Measurements from ENCODE around the gene STK24.

The STK24 gene

GRCh38 chr13:98411617-98412265, 165.2 kb downstream of the STK24 start:
- in situ Hi-C loops (cut with HindIII; ENCODE audit: low sequenced_read_pairs), result no loop called here
- H3K4me3 ChIP-seq (ENCODE audit: low read depth, low read length), result no peak overlapping the region
- no peak for DNase-seq (ENCODE audit: low read depth, low spot score)
- TF ChIP-seq, protein P1, sequence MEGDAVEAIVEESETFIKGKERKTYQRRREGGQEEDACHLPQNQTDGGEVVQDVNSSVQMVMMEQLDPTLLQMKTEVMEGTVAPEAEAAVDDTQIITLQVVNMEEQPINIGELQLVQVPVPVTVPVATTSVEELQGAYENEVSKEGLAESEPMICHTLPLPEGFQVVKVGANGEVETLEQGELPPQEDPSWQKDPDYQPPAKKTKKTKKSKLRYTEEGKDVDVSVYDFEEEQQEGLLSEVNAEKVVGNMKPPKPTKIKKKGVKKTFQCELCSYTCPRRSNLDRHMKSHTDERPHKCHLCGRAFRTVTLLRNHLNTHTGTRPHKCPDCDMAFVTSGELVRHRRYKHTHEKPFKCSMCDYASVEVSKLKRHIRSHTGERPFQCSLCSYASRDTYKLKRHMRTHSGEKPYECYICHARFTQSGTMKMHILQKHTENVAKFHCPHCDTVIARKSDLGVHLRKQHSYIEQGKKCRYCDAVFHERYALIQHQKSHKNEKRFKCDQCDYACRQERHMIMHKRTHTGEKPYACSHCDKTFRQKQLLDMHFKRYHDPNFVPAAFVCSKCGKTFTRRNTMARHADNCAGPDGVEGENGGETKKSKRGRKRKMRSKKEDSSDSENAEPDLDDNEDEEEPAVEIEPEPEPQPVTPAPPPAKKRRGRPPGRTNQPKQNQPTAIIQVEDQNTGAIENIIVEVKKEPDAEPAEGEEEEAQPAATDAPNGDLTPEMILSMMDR (IDR thresholded peaks at IDR 0.05; ENCODE audit: low read depth, low read length), result no peak

DNA sequence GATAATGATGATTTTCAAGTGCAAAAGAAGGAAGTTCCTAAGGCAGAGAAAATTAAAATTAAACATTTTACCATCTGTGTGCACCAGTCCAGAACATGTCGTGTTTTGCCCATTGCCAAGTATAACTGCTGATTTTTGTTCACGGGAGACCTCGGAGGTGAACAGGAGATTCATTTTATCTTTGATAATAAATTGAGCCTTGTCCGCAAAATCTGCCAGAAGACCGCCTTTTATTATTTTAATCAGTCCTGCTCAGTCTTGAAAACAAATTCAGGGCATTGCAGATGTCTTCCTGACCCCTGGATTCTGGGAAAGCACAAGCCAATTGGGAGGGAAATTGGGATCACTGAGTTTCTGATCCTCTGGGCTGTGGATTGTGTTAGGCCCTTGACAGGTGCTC, 165.9 kb downstream of the STK24 start:
- no peak overlapping the region for H3K4me3 ChIP-seq (ENCODE audit: low read depth, low read length)
- in situ Hi-C loops (cut with HindIII; ENCODE audit: low sequenced_read_pairs), result no loop called here
- TF ChIP-seq, protein P1 (IDR thresholded peaks at IDR 0.05; ENCODE audit: low read depth, low read length), result no peak
- DNase-seq (ENCODE audit: low read depth, low spot score), result no peak

- in situ Hi-C loops (cut with HindIII; ENCODE audit: low sequenced_read_pairs), result no loop called here
- no peak overlapping the region for H3K4me3 ChIP-seq (ENCODE audit: low read depth, low read length)
- no peak for DNase-seq (ENCODE audit: low read depth, low spot score)
- TF ChIP-seq, protein P1 (IDR thresholded peaks at IDR 0.05; ENCODE audit: low read depth, low read length), result no peak
These were observed 166.3 kb downstream of the STK24 start for GRCh38 chr13:98410612-98411011.

DNA sequence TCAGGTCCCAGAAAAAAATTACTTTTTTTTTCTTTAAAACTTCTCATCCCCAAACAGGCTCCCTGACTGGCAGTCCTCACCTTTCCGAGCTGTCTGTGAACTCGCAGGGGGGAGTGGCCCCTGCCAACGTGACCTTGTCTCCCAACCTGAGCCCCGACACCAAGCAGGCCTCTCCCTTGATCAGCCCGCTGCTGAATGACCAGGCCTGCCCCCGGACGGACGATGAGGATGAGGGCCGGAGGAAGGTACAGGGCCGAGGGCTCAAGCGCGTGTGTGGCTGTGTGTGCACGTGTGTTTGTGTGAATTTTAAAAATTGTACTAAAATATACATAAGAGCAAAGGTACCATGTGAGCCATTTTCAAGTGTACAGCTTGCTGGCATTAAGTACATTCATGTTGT, 167.6 kb downstream of the STK24 start:
- no peak for DNase-seq (ENCODE audit: low read depth, low spot score)
- no peak overlapping the region for H3K4me3 ChIP-seq (ENCODE audit: low read depth, low read length)
- in situ Hi-C loops (cut with HindIII; ENCODE audit: low sequenced_read_pairs), result no loop called here
- TF ChIP-seq, protein P1 (IDR thresholded peaks at IDR 0.05; ENCODE audit: low read depth, low read length), result no peak

- no peak overlapping the region for H3K4me3 ChIP-seq (ENCODE audit: low read depth, low read length)
- TF ChIP-seq, protein P1 (IDR thresholded peaks at IDR 0.05; ENCODE audit: low read depth, low read length), result no peak
- in situ Hi-C loops (cut with HindIII; ENCODE audit: low sequenced_read_pairs), result no loop called here
- no peak for DNase-seq (ENCODE audit: low read depth, low spot score)
These were observed 169.3 kb downstream of the STK24 start for GRCh38 chr13:98407575-98407974.

DNA sequence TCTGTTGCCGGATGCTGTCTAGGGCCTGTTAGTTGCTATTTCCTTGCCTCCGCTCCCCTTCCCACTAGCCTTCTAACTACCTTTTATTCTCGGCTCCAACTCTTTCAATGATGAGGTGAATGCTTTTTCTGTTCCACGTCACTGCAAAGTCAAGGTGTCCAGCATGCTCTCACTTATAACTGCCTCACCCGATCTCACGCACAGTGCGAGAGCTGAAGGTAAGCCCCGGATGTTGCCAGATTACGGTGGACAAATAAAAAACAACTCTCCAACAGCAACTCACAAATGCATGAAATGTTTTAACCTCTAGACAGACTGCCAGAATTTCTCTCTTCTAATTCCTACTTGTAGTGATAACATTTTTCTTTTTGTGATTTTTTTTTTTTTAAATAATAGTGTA, 169.9 kb downstream of the STK24 start:
- TF ChIP-seq, protein P1 (IDR thresholded peaks at IDR 0.05; ENCODE audit: low read depth, low read length), result no peak
- no peak overlapping the region for H3K4me3 ChIP-seq (ENCODE audit: low read depth, low read length)
- DNase-seq (ENCODE audit: low read depth, low spot score), result no peak
- in situ Hi-C loops (cut with HindIII; ENCODE audit: low sequenced_read_pairs), result no loop called here
